ENCODE measurements around the gene EIF2S1.
A peak's percentile ranks its signal among the peaks of the same experiment; 100 is the strongest.
"Not testable (repeated sequence)": the region's sequence is repeated elsewhere in the genome, so short reads cannot be mapped to it uniquely, and the experiment has no call there.

The EIF2S1 gene

GRCh38 chr14:67359775-67360469, at the start of gene EIF2S1, which contains the start of gene ATP6V1D:
TSS of gene EIF2S1 (plus strand) at chr14:67360328. CDS start at chr14:67364768, 4,440 bp downstream.
TSS of gene ATP6V1D (minus strand) at chr14:67359804. CDS start at chr14:67359698, 106 bp downstream.
- peak; percentile 90 to 100 (median 99) for DNase-seq

DNA sequence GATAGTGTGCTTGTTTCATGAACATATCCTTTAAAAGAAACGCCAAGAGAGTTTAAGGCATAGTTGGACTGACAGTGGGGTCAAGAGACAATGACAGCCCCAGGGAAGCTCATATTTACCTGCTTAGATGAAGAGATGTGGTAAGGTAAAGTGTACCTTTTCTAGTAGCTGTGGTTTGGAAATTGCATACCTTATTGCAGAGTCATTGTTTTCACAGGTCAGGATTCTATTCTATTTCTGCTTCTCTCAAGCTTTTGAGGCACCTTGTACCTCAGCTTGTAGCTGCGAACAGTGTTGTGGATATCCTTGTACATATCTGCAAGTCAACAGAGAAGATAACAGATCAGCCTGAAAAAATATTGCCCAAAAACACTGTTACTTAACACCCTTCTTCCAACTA, 48.3 kb upstream of the EIF2S1 start:
- no peak for DNase-seq

DNA sequence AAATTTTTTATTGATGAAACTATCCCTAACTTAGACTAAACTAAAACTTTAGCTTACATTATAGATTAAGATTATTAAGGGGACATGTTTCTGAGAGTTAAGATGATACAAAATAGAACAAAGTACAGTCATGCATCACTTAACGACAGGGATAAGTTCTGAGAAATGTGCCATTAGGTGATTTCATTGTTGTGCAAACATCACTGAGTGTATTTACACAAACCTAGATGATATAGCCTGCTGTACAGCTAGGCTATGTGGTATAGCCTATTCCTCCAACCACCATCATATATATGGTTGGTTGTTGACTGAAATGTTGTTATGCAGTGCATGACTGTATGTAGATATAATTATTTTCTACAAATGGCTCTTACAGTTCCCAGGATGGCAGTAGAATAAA, 47.0 kb upstream of the EIF2S1 start:
- DNase-seq, result no peak

GRCh38 chr14:67317822-67318221, 42.3 kb upstream of the EIF2S1 start:
- DNase-seq, result no peak

DNA sequence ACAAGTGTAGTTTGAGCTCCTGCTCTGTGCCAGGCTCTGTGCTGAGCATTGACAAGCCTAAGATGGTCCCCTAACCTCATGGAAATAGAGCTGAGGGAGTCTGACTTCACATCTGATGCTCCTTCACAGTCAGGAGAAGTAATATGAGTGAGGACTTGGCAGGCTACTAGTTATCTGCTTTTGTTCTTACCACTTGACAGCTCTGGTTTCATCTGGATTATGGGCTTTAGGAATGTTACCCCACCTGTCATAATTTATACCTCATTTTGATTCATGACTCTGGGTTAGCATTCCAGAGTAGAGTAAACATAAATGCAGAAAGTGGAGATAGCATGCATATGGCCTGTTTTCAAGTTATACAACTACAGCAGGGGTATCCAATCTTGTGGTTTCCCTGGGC, 41.0 kb upstream of the EIF2S1 start:
- no peak for DNase-seq

- not testable (repeated sequence) for DNase-seq
Measured at GRCh38 chr14:67329666-67330065, 30.5 kb upstream of the EIF2S1 start.

DNA sequence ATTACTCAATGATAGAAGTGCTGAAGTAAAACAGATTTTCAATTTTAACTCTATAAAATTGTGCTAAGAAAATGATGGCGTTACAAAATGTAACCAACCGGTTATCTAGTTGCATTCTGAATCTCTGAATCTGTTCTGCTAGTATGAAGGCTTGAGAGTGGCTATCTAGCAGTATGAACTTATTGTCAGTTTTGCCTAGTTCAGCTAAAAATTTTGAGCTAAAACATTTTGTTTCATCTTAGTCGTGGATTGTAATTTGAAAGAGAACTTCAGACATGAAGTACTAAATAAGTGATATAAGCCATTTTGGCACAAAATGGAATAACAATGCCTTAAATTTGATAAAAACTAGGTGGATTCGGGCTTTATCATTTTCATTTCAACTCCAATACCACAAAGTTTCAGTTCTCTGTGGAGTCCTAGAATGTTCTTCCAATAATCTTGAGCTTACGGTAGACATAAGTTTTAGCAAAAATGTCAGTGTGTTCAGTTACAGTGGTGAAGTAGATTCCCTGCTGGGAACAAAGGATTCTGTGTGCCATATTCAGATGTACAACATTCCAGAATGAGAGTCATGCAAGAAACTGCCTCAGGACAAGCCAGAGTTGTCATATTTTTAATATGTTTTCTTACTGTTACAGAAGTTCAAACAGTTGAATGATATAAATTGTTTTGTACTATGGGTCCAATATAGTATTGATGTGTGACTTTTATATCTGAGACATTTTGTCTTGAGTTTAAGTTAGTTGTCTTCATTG, 28.6 kb upstream of the EIF2S1 start:
- DNase-seq, result no peak

DNA sequence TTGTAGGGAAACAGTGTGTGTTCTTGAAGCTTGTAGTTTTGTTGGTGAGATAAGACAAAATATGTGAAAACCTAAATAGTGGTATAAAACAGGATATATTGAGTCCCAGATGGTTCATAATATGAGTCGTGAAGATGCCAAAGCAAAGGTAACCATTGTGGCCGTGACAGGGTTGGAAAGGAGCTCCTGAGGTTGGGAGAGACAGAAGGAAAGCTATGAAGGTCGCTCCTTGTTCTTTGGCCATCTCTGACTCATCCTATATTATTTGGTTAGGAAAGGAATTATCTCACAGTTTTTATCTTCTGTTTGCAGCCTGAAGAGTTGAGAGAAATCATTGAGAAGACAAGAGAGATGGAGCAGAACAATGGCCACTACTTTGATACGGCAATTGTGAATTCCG, 27.7 kb upstream of the EIF2S1 start:
- DNase-seq, result no peak

DNA sequence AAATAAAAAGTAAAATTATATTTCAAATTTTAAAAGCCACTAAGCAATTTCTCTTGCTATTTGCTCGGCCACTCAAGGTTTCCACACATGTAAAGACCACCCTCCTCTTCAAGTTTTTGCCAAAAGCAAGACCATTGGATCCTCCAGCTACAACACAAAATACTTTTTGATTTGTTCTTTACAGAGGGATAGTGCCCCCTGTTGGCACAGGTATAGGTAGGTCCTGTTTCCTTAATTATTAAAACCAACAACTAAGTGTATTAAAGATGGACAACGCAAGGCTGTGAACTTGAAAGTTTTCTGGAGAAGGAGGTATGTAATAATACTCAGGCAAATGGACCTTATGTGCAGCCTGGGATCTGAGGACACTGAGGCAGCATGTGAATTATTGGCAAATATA, 24.3 kb upstream of the EIF2S1 start:
- DNase-seq, result no peak

GRCh38 chr14:67341231-67341630, 18.9 kb upstream of the EIF2S1 start:
- not testable (repeated sequence) for DNase-seq

DNA sequence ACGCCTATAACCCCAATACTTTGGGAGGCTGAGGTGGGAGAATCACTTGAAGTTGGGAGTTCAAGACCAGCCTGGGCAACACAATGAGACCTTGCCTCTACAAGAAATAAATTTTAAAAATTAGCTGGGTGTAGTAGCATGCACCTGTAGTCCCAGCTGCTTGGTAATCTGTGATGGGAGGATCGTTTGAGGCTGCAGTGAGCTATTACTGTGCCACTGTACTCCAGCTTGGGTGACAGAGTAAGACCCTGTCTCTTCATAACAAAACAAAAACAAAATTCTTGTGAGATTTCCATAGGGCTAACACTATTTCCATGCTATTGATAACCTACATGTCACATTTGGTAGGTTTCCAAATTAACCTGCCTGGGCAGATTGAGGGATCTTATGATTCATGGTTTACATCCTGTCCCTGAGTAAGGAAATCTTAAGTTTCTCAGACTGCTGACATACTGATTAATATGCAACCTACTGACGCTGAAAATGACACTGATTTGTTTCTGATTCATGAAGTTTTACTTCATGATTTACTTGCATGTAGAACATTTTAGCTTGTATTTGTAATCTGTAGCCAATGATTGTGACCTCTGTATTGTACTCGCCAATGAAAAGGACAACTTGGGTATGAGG, 16.4 kb upstream of the EIF2S1 start:
- DNase-seq, result no peak

DNA sequence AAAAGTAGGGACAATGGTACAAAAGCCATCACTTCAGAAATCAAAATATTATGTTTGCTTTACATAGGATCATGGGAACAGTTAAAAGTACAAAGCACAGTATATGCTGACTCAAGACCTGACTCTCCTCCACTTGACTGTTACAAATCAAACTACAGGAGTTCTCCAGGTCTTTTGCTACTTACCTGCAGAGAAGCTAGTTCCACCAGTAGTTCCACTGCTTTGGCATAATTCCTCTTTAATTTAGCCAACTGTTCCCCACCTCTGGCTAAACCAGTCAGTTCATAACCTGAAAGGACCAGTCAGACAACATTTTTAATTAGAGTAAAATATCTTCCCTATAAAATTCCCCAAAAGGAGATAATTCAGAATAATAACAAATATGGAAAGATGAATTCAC, 14.5 kb upstream of the EIF2S1 start:
- no peak for DNase-seq

GRCh38 chr14:67352055-67352454, 8.1 kb upstream of the EIF2S1 start:
- no peak for DNase-seq

GRCh38 chr14:67357186-67357968, 2.8 kb upstream of the EIF2S1 start:
- no peak for DNase-seq

DNA sequence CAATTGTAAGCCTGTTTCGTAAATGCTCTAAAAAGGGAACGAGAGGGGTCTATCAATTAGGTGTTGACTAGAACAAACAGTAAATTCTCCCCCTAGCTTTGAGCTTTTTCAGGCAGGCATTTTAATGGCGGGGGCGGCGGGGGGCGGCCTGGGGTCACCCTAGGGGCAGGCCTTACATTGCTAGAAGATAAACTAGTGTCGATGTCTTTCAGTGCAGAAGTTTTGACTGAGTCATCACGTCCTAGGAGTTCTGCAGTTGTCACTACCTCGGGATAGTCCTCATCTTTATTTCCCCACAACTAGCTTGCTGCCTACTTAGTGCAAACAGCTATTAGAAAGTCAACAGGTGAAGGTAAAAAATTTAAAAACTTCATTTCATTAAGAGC, 2.2 kb upstream of the EIF2S1 start:
- DNase-seq, result no peak

GRCh38 chr14:67358924-67359774, 979 bp upstream of the EIF2S1 start:
- peak in 4 of 56 donors; percentile 54 to 64 (median 59) for DNase-seq

DNA sequence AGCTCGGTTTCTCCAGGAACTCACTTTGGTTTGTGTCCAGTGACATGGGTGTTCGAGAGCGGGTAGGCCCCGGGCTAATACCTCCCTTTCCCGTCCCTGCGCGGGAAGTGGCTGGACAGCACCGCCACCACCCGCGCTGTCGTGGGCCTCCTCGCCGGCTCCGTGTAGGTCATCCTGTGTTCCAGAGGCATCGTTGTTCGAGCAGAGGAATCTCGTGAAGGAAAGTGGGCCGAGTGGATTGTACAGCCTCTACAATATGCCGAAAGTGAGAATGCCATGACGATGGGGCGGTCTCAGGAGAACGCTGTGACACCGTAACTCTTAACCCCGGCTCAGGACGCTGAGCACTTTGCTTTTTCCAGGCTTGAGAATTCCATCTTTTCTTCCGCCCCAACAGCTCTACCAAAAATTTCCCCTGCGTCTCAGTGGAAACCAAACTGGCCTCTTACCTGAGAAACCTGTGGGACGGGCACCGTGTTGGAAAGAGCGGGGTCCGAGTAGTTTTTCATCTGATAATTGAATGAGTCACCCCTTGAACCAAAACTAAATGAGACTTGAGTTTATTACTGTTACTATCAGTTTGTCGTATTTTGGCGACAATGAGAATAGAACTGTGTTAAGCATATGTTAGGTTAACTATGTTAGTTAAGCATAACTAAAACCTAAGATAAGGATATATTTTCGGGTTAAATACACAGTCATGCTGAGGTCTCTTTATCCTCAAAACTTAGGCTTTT, 510 bp downstream of the EIF2S1 start:
- no peak for DNase-seq

DNA sequence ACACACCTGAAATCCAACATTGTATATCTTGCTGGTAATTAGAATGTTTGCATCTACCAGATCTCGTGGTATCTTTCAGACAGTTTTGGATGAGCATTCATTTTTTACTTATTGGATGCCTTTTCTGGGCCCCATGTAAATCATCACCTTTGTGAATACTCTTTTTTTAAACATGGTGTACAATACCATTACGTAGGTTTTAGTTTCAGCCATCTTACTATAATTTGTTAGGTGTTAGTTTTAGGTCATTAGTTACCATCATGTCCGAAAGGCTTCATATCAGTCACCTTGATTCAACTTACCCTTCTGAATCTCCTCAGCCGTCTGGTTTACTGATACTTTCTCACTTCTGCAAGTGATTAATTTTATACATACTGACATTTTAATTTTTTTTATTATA, 5.3 kb downstream of the EIF2S1 start:
- no peak for DNase-seq

DNA sequence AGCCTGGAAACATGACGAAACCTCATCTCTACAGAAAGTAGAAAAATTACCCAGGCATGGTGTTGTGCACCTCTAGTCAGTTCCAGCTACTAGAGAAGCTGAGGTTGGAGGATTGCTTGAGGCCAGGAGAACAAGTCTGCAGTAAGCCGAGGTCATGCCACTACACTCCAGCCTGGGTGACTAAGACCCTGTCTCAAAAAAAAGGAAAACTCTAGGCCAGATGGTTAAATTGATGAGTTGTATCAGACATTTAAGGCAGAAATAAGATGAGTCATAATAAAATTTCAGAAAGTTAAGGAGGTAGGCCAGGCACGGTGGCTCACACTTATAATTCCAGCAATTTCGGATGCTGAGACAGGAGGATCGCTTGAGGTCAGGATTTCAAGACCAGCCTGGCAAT, 10.7 kb downstream of the EIF2S1 start:
- no peak for DNase-seq

Data from nucleus accumbens (tissue), 56 donors.